ENCODE results near the gene CNTFR. TPM values are rescaled to one million over a fixed set of nuclear protein-coding genes. Genes with fewer than 3 reads are reported as not detected.

CNTFR gene
- total and polyA plus RNA-seq, 2 of the 8 experiments (the other 6 are each of a cell fraction or from before 2014, with no cell fraction given), result 1.2 to 4.2 TPM

DNA sequence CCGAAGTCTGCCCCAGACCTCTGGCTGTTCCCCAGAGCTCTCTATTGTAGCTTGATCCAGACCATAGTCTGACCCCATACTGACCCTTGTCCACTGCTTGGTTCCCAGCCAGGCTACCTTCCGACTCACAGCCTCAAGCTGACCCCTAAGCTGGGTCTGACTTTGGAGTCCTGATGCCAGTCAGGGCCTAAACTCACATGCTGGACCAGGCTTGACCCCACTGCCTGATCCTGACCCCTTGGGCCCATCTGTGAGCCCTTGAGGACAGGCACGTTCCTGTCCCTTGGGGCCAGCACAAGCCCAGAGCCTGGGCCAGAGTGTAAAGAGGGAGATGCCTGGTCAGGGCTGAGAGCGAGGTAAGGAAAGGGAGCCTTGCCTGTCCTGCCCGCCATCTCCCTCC is 34.0 kb downstream of the CNTFR start:
- POLR2A ChIA-PET (ENCODE audit: partially characterized antibody), result interaction anchor here (1.0 to 1.6 kb wide), 4 partner anchors 9 to 54 kb away, joined by 3 to 5 read pairs (median 4); no protein-coding TSS in a partner anchor
- Histone ChIP-seq H3K9me3 (ENCODE audit: insufficient read depth in 2 of 2, low read depth in 1 of 2, low read length in 1 of 2) (no peaks in the 10 kb centered on the region), H2BK15ac (ENCODE audit: low read length) (no peak overlapping the region), H3K27me3 (replicated peaks in 1 of 4; ENCODE audit: control insufficient read depth in 3 of 4, extremely low read depth in 1 of 4, insufficient read depth in 3 of 4, low read length in 3 of 4) (no peaks in the 10 kb centered on the region; a peak in 1 of 7 replicates), H4K20me1 (replicated peaks in 1 of 2; ENCODE audit: control insufficient read depth in 1 of 2, insufficient read depth in 2 of 2, low read length in 2 of 2) (no peaks in the 10 kb centered on the region), H3K27ac (ENCODE audit: low read depth, low read length) (no peak overlapping the region), H4K8ac (ENCODE audit: extremely low read depth, insufficient read depth, low read length) (peak overlapping the region; percentile 82; the same call in 1 of the 2 replicates), H3K79me2 (ENCODE audit: control insufficient read depth in 1 of 2, insufficient read depth in 2 of 2, low read length in 2 of 2) (no peaks in the 10 kb centered on the region), H2AFZ (ENCODE audit: low read length) (no peak overlapping the region), H3K4me3 (ENCODE audit: extremely low read depth in 1 of 4, insufficient read depth in 2 of 4, low read depth in 3 of 4, low read length in 4 of 4) (no peak overlapping the region), H2BK20ac (ENCODE audit: low read length) (peak overlapping the region; percentile 92; the same call in 1 of the 2 replicates), H3K18ac (ENCODE audit: extremely low read depth, low read length) (no peak overlapping the region), H3K4ac (replicated peaks; ENCODE audit: insufficient read length, low read depth, low read length) (peak overlapping the region; percentile 6), H3K9ac (replicated peaks in 1 of 4; ENCODE audit: extremely low read depth in 1 of 4, low read depth in 3 of 4, low read length in 3 of 4) (no peak overlapping the region), H3K4me1 (replicated peaks in 1 of 4; ENCODE audit: control insufficient read depth in 3 of 4, insufficient read depth in 4 of 4, low read length in 3 of 4) (peaks cover 10 to 29% (median 22%) of the 10 kb centered on the region in 4 experiments), H2BK5ac (ENCODE audit: low read depth, low read length) (peak overlapping the region; percentile 48; the same call in 1 of the 2 replicates), H3K56ac (replicated peaks; ENCODE audit: insufficient read length, low read depth, low read length) (no peak overlapping the region), H2BK12ac (ENCODE audit: low read depth, low read length) (no peak overlapping the region), H4K5ac (ENCODE audit: insufficient read length, low read depth, low read length) (no peak overlapping the region), H3K23ac (ENCODE audit: insufficient read length) (no peak overlapping the region), H2AK5ac (ENCODE audit: low read depth, low read length) (no peak overlapping the region; the same call in 1 of the 2 replicates), H3K14ac (ENCODE audit: insufficient read length) (no peak overlapping the region), H3K4me2 (ENCODE audit: insufficient read depth in 1 of 2, low read depth in 2 of 2, low read length in 2 of 2) (no peak overlapping the region), H4K91ac (replicated peaks; ENCODE audit: insufficient read length, low read length) (peak overlapping the region; percentile 57), H3K23me2 (ENCODE audit: low read depth, low read length) (no peaks in the 10 kb centered on the region), H3K36me3 (ENCODE audit: control insufficient read depth in 2 of 4, insufficient read depth in 4 of 4, low read length in 3 of 4) (no peaks in the 10 kb centered on the region), H2BK120ac (replicated peaks; ENCODE audit: low read depth, low read length) (no peak overlapping the region), H3K79me1 (ENCODE audit: low read depth, low read length) (0 out of 2 replicates have a peak, but pooled peaks cover 2% of the 10 kb centered on the region)
- TF ChIP-seq, protein P1, sequence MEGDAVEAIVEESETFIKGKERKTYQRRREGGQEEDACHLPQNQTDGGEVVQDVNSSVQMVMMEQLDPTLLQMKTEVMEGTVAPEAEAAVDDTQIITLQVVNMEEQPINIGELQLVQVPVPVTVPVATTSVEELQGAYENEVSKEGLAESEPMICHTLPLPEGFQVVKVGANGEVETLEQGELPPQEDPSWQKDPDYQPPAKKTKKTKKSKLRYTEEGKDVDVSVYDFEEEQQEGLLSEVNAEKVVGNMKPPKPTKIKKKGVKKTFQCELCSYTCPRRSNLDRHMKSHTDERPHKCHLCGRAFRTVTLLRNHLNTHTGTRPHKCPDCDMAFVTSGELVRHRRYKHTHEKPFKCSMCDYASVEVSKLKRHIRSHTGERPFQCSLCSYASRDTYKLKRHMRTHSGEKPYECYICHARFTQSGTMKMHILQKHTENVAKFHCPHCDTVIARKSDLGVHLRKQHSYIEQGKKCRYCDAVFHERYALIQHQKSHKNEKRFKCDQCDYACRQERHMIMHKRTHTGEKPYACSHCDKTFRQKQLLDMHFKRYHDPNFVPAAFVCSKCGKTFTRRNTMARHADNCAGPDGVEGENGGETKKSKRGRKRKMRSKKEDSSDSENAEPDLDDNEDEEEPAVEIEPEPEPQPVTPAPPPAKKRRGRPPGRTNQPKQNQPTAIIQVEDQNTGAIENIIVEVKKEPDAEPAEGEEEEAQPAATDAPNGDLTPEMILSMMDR (IDR thresholded peaks at IDR 0.05; ENCODE audit: control extremely low read depth in 1 of 3, insufficient read depth in 1 of 3, low read depth in 1 of 3, low read length in 3 of 3), result no peak
- TF ChIP-seq NANOG (IDR thresholded peaks at IDR 0.05; ENCODE audit: insufficient read depth, low read depth, low read length, poor library complexity, severe bottlenecking), result no peak
- TF ChIP-seq PHF8 (conservative IDR thresholded peaks at IDR 0.05; ENCODE audit: low read depth, low read length), result no peak
- no peak for TF ChIP-seq RAD21 (IDR thresholded peaks at IDR 0.05 in 1 of 2, conservative IDR thresholded peaks at IDR 0.05 in 1 of 2; ENCODE audit: low read depth in 2 of 2, low read length in 2 of 2)
- TF ChIP-seq JUN (IDR thresholded peaks at IDR 0.05; ENCODE audit: low read depth, low read length), result no peak
- TF ChIP-seq BACH1 (IDR thresholded peaks at IDR 0.05; ENCODE audit: low read length), result no peak
- CTCF ChIA-PET (ENCODE audit: partially characterized antibody), result interaction anchor here (0.8 to 11.9 kb wide), 9 partner anchors 7 to 78 kb away, joined by 3 to 241 read pairs (median 6); no protein-coding TSS in a partner anchor
- peak in 1 of 2 experiments; percentile 39 for DNase-seq (ENCODE audit: low read depth in 1 of 2, low spot score in 2 of 2)
- WGBS, 2 experiments (ENCODE audit: extremely low coverage in 1 of 2, insufficient coverage in 1 of 2, insufficient read length in 1 of 2, insufficient replicate concordance in 2 of 2, low coverage in 1 of 2, low lambda C conversion rate in 2 of 2, missing lambda C conversion rate in 1 of 2), result 74% methylated on average over 4 of the region's 5 CpGs; no CpG with 5 or more reads in 1 of the 2 experiments
- no peak for FAIRE-seq

Data from H1 (cell line).